Breast epithelium (tissue), 3 donors: ENCODE data around the gene SERINC2.

Experiments
- CTCF ChIP-seq, 3 donors: fragments of 450-650 bp; IDR thresholded peaks; one replicate each; pipeline ENCODE4 v1.5.1; 2016 to 2017; ENCODE audit warnings: antibody characterized with exemption in 3 of 3, mild to moderate bottlenecking in 3 of 3, moderate library complexity in 3 of 3
- POLR2AphosphoS5 ChIP-seq, 3 donors: sonication (generic); formaldehyde crosslinking; IDR thresholded peaks; one replicate each; pipeline ENCODE4 v1.6.1; 2017; ENCODE audit warnings: antibody characterized with exemption in 3 of 3

GRCh38 chr1:31420716-31421115, 7.7 kb downstream of the SERINC2 start:
- no peak for TF ChIP-seq CTCF (IDR thresholded peaks at IDR 0.05)
- TF ChIP-seq POLR2AphosphoS5 (IDR thresholded peaks at IDR 0.05), result no peak
